ENCODE measurements around the gene TSPEAR.
A peak's percentile ranks its signal among the peaks of the same experiment; 100 is the strongest.

The TSPEAR gene

GRCh38 chr21:44512496-44513388 is 198.6 kb downstream of the TSPEAR start:
- ChIA-PET POLR2A (no interaction called here), CTCF (no interaction called here)
- no peak for DNase-seq (ENCODE audit: extremely low spot score)
- TF ChIP-seq FOXM1 (IDR thresholded peaks at IDR 0.05; ENCODE audit: borderline replicate concordance) (no peak), ZNF384 (IDR thresholded peaks at IDR 0.05) (no peak), LEF1 (IDR thresholded peaks at IDR 0.05; ENCODE audit: borderline replicate concordance) (no peak), ELF4 (IDR thresholded peaks at IDR 0.05) (no peak), SUZ12 (IDR thresholded peaks at IDR 0.05) (no peak), ARNT (IDR thresholded peaks at IDR 0.05) (no peak), L3MBTL2 (conservative IDR thresholded peaks at IDR 0.05) (no peak), SP1 (IDR thresholded peaks at IDR 0.05) (no peak), BHLHE40 (IDR thresholded peaks at IDR 0.05; ENCODE audit: borderline replicate concordance) (no peak), HDGF (IDR thresholded peaks at IDR 0.05; ENCODE audit: borderline replicate concordance) (no peak), FOXK2 (IDR thresholded peaks at IDR 0.05) (no peak), CTBP1 (IDR thresholded peaks at IDR 0.05; ENCODE audit: borderline replicate concordance) (no peak), FOXA1 (IDR thresholded peaks at IDR 0.05) (no peak), NFRKB (IDR thresholded peaks at IDR 0.05) (no peak), PKNOX1 (IDR thresholded peaks at IDR 0.05) (no peak), TARDBP (IDR thresholded peaks at IDR 0.05) (no peak)

GRCh38 chr21:44511938-44512275 is 199.5 kb downstream of the TSPEAR start:
- POLR2A ChIA-PET, result no interaction called here
- no peak for TF ChIP-seq HDGF (IDR thresholded peaks at IDR 0.05; ENCODE audit: borderline replicate concordance)
- TF ChIP-seq SUZ12 (IDR thresholded peaks at IDR 0.05), result no peak
- TF ChIP-seq BHLHE40 (IDR thresholded peaks at IDR 0.05; ENCODE audit: borderline replicate concordance), result no peak
- no peak for DNase-seq (ENCODE audit: extremely low spot score)
- CTCF ChIA-PET, result no interaction called here

GRCh38 chr21:44511219-44511937 is 200.0 kb downstream of the TSPEAR start:
- DNase-seq (ENCODE audit: extremely low spot score), result no peak
- ChIA-PET POLR2A (no interaction called here), CTCF (interaction anchor here (0.6 to 1.6 kb wide), 7 partner anchors 8 to 282 kb away, joined by 3 to 10 read pairs (median 3); no protein-coding TSS in a partner anchor)
- TF ChIP-seq ARNT (IDR thresholded peaks at IDR 0.05), result no peak
- no peak for TF ChIP-seq HDGF (IDR thresholded peaks at IDR 0.05; ENCODE audit: borderline replicate concordance)
- no peak for TF ChIP-seq SP1 (IDR thresholded peaks at IDR 0.05)
- no peak for TF ChIP-seq FOXM1 (IDR thresholded peaks at IDR 0.05; ENCODE audit: borderline replicate concordance)

GRCh38 chr21:44510508-44511218 is 200.7 kb downstream of the TSPEAR start:
- POLR2A ChIA-PET, result no interaction called here
- CTCF ChIA-PET, result interaction anchor here (0.6 to 1.6 kb wide), 8 partner anchors 9 to 283 kb away, joined by 3 to 10 read pairs (median 3); no protein-coding TSS in a partner anchor
- DNase-seq (ENCODE audit: extremely low spot score), result peak; percentile 89
- TF ChIP-seq SP1 (IDR thresholded peaks at IDR 0.05) (no peak), ZNF384 (IDR thresholded peaks at IDR 0.05) (no peak), NFRKB (IDR thresholded peaks at IDR 0.05) (no peak)

GRCh38 chr21:44510109-44510507 is 201.3 kb downstream of the TSPEAR start:
- POLR2A ChIA-PET, result no interaction called here
- TF ChIP-seq SUZ12 (IDR thresholded peaks at IDR 0.05) (no peak), SP1 (IDR thresholded peaks at IDR 0.05) (no peak), BHLHE40 (IDR thresholded peaks at IDR 0.05; ENCODE audit: borderline replicate concordance) (no peak), ZNF384 (IDR thresholded peaks at IDR 0.05) (no peak), PKNOX1 (IDR thresholded peaks at IDR 0.05) (no peak)
- CTCF ChIA-PET, result interaction anchor here (1.0 to 1.6 kb wide), 5 partner anchors 8 to 283 kb away, joined by 3 to 10 read pairs (median 5); no protein-coding TSS in a partner anchor
- DNase-seq (ENCODE audit: extremely low spot score), result no peak

GRCh38 chr21:44509539-44509938 is 201.8 kb downstream of the TSPEAR start:
- TF ChIP-seq L3MBTL2 (conservative IDR thresholded peaks at IDR 0.05) (no peak), FOXK2 (IDR thresholded peaks at IDR 0.05) (no peak), HDGF (IDR thresholded peaks at IDR 0.05; ENCODE audit: borderline replicate concordance) (no peak), NFRKB (IDR thresholded peaks at IDR 0.05) (no peak), ARNT (IDR thresholded peaks at IDR 0.05) (no peak), ELF4 (IDR thresholded peaks at IDR 0.05) (no peak), LEF1 (IDR thresholded peaks at IDR 0.05; ENCODE audit: borderline replicate concordance) (no peak), CTBP1 (IDR thresholded peaks at IDR 0.05; ENCODE audit: borderline replicate concordance) (no peak), FOXA1 (IDR thresholded peaks at IDR 0.05) (no peak), TARDBP (IDR thresholded peaks at IDR 0.05) (no peak), SP1 (IDR thresholded peaks at IDR 0.05) (no peak)
- ChIA-PET POLR2A (no interaction called here), CTCF (interaction anchor here (1.0 to 1.6 kb wide), 3 partner anchors 8 to 233 kb away, joined by 3 to 10 read pairs (median 5); no protein-coding TSS in a partner anchor)
- DNase-seq (ENCODE audit: extremely low spot score), result no peak

Measured in HEK293T (cell line).